Suprapubic skin (tissue), 3 donors: ENCODE measurements around the gene EPOP.

Source experiments
- CTCF ChIP-seq, 2 donors: fragments of 200-600 bp in 1 of 2; fragments of 450-650 bp in 1 of 2; sonication (generic) in 1 of 2; IDR thresholded peaks; one replicate each; pipeline ENCODE4 v1.5.1; 2016 to 2019; ENCODE audit warnings: antibody characterized with exemption in 2 of 2, mild to moderate bottlenecking in 1 of 2, moderate library complexity in 1 of 2
- POLR2AphosphoS5 ChIP-seq, 3 donors: sonication (generic); formaldehyde crosslinking; IDR thresholded peaks; one replicate each; pipeline ENCODE4 v1.6.1; 2017; ENCODE audit warnings: antibody characterized with exemption in 3 of 3

DNA sequence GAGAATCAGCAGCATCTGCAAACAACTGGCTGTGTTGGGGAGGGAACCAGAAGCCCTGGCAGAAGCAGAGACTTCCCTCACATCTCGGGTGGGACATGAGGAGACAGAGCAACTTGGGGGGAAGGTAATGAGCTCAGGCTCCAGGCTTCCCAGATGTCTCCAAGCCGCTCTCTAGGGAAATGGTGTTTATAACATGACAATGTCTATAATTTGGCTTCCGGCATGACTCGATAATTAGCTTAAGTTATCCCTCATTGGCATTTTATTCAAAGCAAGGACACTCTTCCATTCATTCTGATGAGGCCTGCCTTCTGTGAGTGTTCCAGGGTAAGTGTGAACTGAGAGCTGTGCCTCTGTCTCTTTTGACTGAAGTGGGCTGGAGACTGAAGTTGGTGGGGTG, 15.6 kb upstream of the EPOP start:
- TF ChIP-seq POLR2AphosphoS5 (IDR thresholded peaks at IDR 0.05) (no peak), CTCF (IDR thresholded peaks at IDR 0.05) (no peak)
